GM12878 (cell line): Measurements from ENCODE around the gene ETF1. TPM values are rescaled to one million over a fixed set of nuclear protein-coding genes. Genes with fewer than 3 reads are reported as not detected.

Experiments used
- ATAC-seq: fragments of 200-7000 bp; cut with Tn5 transposase; 3 replicates; pipeline ENCODE4 v1.9.1; 2020; ENCODE audit warnings: mild to moderate bottlenecking, moderate library complexity
- BruUV-seq: library from RNA; stranded (reverse); fragments of 400-500 nt; replicated peaks from 2 replicates; lab custom pipeline; 2021; lab: Mats Ljungman, UMichigan
- CTCF ChIA-PET: fragments of 300-600 bp; sonication (Branson Sonifier 250); formaldehyde crosslinking; extraction: SDS; loops from one replicate; lab custom pipeline; 2021; ENCODE audit warnings: inconsistent platforms; lab: Yijun Ruan, JAX
- POLR2A ChIA-PET: fragments of 350-600 bp; formaldehyde crosslinking; extraction: SDS; loops from one replicate; lab custom pipeline; 2021; ENCODE audit warnings: inconsistent platforms; lab: Charles Lee
- RAD21 ChIA-PET: fragments of 300-600 bp; sonication (Branson Sonifier 250); formaldehyde crosslinking; loops from one replicate; lab custom pipeline; 2023; ENCODE audit warnings: antibody characterized with exemption; ENCODE audit not compliant: unreplicated experiment; lab: Charles Lee
- SMC1A ChIA-PET: fragments of 300-600 bp; sonication (Branson Sonifier 250); formaldehyde crosslinking; loops from one replicate; lab custom pipeline; 2023; ENCODE audit not compliant: unreplicated experiment, uncharacterized antibody; lab: Charles Lee
- DNase-seq: peaks from one replicate; pipeline ENCODE4 v3.0.0-alpha.2; 2011; ENCODE audit warnings: low read depth, low spot score
- FAIRE-seq: peaks from 3 replicates; lab custom pipeline; 2011; peaks lifted over from hg19 to GRCh38; lab: Jason Lieb, UNC
- H2AFZ ChIP-seq: 2 replicates; pipeline ENCODE4 v1.6.0; 2011; ENCODE audit warnings: low read depth, low read length, control low read depth; ENCODE audit not compliant: control insufficient read depth
- H3K27ac ChIP-seq: 2 replicates; pipeline ENCODE4 v1.5.1; 2011; ENCODE audit warnings: control low read depth; ENCODE audit not compliant: control insufficient read depth, insufficient read depth
- H3K27me3 ChIP-seq, 2 experiments: replicated peaks in 1 of 2; 2 replicates each; pipeline versions ENCODE4 v1.6.0 to v1.6.1; 2011; ENCODE audit warnings: low read length in 1 of 2; ENCODE audit not compliant: control insufficient read depth in 2 of 2, insufficient read depth in 2 of 2
- H3K36me3 ChIP-seq, 2 experiments: 2 replicates each; pipeline ENCODE4 v1.5.1; 2011; ENCODE audit warnings: low read length in 1 of 2; ENCODE audit not compliant: control insufficient read depth in 2 of 2, insufficient read depth in 2 of 2
- H3K4me1 ChIP-seq: 2 replicates; pipeline ENCODE4 v1.6.1; 2011; ENCODE audit warnings: mild to moderate bottlenecking, low read length, moderate library complexity, mixed read lengths; ENCODE audit not compliant: control insufficient read depth, insufficient read depth
- H3K4me2 ChIP-seq: 2 replicates; pipeline ENCODE4 v1.6.0; 2011; ENCODE audit warnings: control low read depth; ENCODE audit not compliant: control insufficient read depth, insufficient read depth
- H3K4me3 ChIP-seq: fragments of 200-600 bp; sonication (generic); 2 replicates; pipeline ENCODE4 v1.5.1; 2016
- H3K79me2 ChIP-seq: 2 replicates; pipeline ENCODE4 v1.6.0; 2011; ENCODE audit warnings: low read length; ENCODE audit not compliant: control insufficient read depth, insufficient read depth
- H3K9ac ChIP-seq: 2 replicates; pipeline ENCODE4 v1.8.0; 2011; ENCODE audit warnings: low read length, control low read depth, mixed read lengths; ENCODE audit not compliant: control insufficient read depth, insufficient read depth
- H3K9me3 ChIP-seq: replicated peaks from 3 replicates; pipeline ENCODE4 v1.5.1; 2011; ENCODE audit warnings: mild to moderate bottlenecking, low read length; ENCODE audit not compliant: control insufficient read depth, insufficient read depth
- H4K20me1 ChIP-seq: 2 replicates; pipeline ENCODE4 v1.6.0; 2011; ENCODE audit not compliant: control insufficient read depth, insufficient read depth
- ATF7 ChIP-seq: fragments of 450-650 bp; IDR thresholded peaks from 2 replicates; pipeline ENCODE4 v1.6.1; 2016; ENCODE audit warnings: low read depth, mild to moderate bottlenecking
- BHLHE40 ChIP-seq, 2 experiments: fragments of 450-650 bp in 1 of 2; IDR thresholded peaks; 2 replicates each; pipeline ENCODE4 v1.6.1; 2011 to 2017; ENCODE audit warnings: low read depth in 2 of 2, borderline replicate concordance in 1 of 2, improper control_type of control experiment in 1 of 2, low read length in 1 of 2, mild to moderate bottlenecking in 1 of 2
- BRCA1 ChIP-seq: IDR thresholded peaks from 2 replicates; pipeline ENCODE4 v1.6.1; 2011; ENCODE audit warnings: low read depth, low read length, improper control_type of control experiment
- EGR1 ChIP-seq, 2 experiments: IDR thresholded peaks; 1 replicate in 1 of 2; 2 replicates in 1 of 2; pipeline ENCODE4 v1.6.1; 2011 to 2012; ENCODE audit warnings: low read depth in 2 of 2, low read length in 2 of 2, borderline replicate concordance in 1 of 2, mild to moderate bottlenecking in 1 of 2, moderate library complexity in 1 of 2
- LARP7 ChIP-seq: fragments of 450-650 bp; IDR thresholded peaks from 2 replicates; pipeline ENCODE4 v1.6.1; 2017; ENCODE audit warnings: mild to moderate bottlenecking
- NBN ChIP-seq: fragments of 450-650 bp; IDR thresholded peaks from 2 replicates; pipeline ENCODE4 v1.6.1; 2016
- NKRF ChIP-seq: fragments of 450-650 bp; conservative IDR thresholded peaks from 2 replicates; pipeline ENCODE4 v1.6.1; 2017; ENCODE audit warnings: mild to moderate bottlenecking, moderate library complexity
- NR2C1 ChIP-seq: fragments of 450-650 bp; IDR thresholded peaks from 2 replicates; pipeline ENCODE4 v1.6.1; 2017; ENCODE audit warnings: antibody characterized with exemption, mild to moderate bottlenecking, moderate library complexity
- SMC3 ChIP-seq: IDR thresholded peaks from 2 replicates; pipeline ENCODE4 v1.6.1; 2011; ENCODE audit warnings: low read length, improper control_type of control experiment, borderline replicate concordance
- SP1 ChIP-seq: IDR thresholded peaks from one replicate; pipeline ENCODE4 v1.6.1; 2011; ENCODE audit warnings: low read depth, low read length
- SPI1 ChIP-seq: IDR thresholded peaks from 2 replicates; pipeline ENCODE4 v1.6.1; 2011; ENCODE audit warnings: low read depth, mild to moderate bottlenecking, low read length, moderate library complexity, borderline replicate concordance; ENCODE audit not compliant: insufficient read depth
- SRF ChIP-seq, 2 experiments: IDR thresholded peaks; 2 replicates each; pipeline ENCODE4 v1.6.1; 2011; ENCODE audit warnings: low read depth in 2 of 2, low read length in 2 of 2, mild to moderate bottlenecking in 1 of 2, moderate library complexity in 1 of 2
- TCF12 ChIP-seq: IDR thresholded peaks from 2 replicates; pipeline ENCODE4 v1.6.1; 2011; ENCODE audit warnings: low read depth, mild to moderate bottlenecking, low read length
- ZBTB11 ChIP-seq: fragments of 450-650 bp; formaldehyde crosslinking; IDR thresholded peaks from 2 replicates; pipeline ENCODE4 v1.5.0; 2022; ENCODE audit warnings: mild to moderate bottlenecking, missing genetic modification characterization
- WGBS: methylation state at CpG from one replicate; pipeline ENCODE4 v1.1.6; 2016; ENCODE audit warnings: low lambda C conversion rate; ENCODE audit not compliant: insufficient replicate concordance, insufficient coverage; ENCODE audit errors: missing lambda C conversion rate; 5-methylcytosine and 5-hydroxymethylcytosine counted together
- in situ Hi-C: fragments of 300-500 bp; cut with MboI; formaldehyde crosslinking; loops from 9 replicates; pipeline ENCODE4 v1.14.3; 2018; ENCODE audit warnings: mixed read lengths
- intact Hi-C: fragments of 100-400 bp; cut with micrococcal nuclease; formaldehyde crosslinking; loops from one replicate; pipeline ENCODE4 v1.14.2; 2022; ENCODE audit not compliant: unreplicated experiment
- polyA plus RNA-seq, 11 experiments: library from polyadenylated mRNA; depleted of rRNA in 4 of 11; unstranded in 6 of 11; stranded (reverse) in 5 of 11; fragments of >200 nt; fragmentation: Nextera tagmentation in 4 of 11; fragmentation: Illumina TruSeq in 1 of 11; extraction: Ambion mirVana in 4 of 11; extraction: Trizol in 1 of 11; gene quantifications; 1 replicate in 1 of 11; 2 replicates in 10 of 11; pipeline versions ENCODE4 v1.2.1 to v1.2.3, GENCODE V29; 2011 to 2016; ENCODE audit warnings: inconsistent platforms in 2 of 11, missing spikeins in 2 of 11, low read depth in 1 of 11
- total RNA-seq, 4 experiments: library from RNA; depleted of rRNA in 3 of 4; stranded (reverse); fragments of >200 nt in 3 of 4; fragmentation: Illumina TruSeq in 1 of 4; extraction: Trizol in 1 of 4; gene quantifications; 2 replicates each; pipeline versions ENCODE4 v1.2.1 to v1.2.3, GENCODE V29; 2013 to 2021

The ETF1 gene
- total and polyA plus RNA-seq, 10 of the 15 experiments (the other 5 are each of a cell fraction or from before 2014, with no cell fraction given) = 29.8 to 145 (median 108) TPM

GRCh38 chr5:138492560-138493045 is 50.4 kb downstream of the ETF1 start (continued):
- TF ChIP-seq ZBTB11 (CRISPR knock-in tag) = no peak
- no peak for TF ChIP-seq NBN
- TF ChIP-seq SP1 = no peak
- TF ChIP-seq ATF7 = no peak
- no peak for TF ChIP-seq BRCA1

GRCh38 chr5:138491669-138492559 is 51.1 kb downstream of the ETF1 start:
- Histone ChIP-seq H3K4me3 (peak overlapping the region; percentile 60), H3K9ac (peak overlapping the region; percentile 30; the same call in 1 of the 2 replicates), H2AFZ (peak overlapping the region; percentile 75), H3K4me2 (peak overlapping the region; percentile 93), H3K79me2 (no peaks in the 10 kb centered on the region), H3K27ac (no peak overlapping the region), H3K36me3 (no peaks in the 10 kb centered on the region), H4K20me1 (no peaks in the 10 kb centered on the region), H3K27me3 (peaks cover 3 to 9% of the 10 kb centered on the region in 2 experiments; a peak in 3 of 4 replicates), H3K9me3 (no peaks in the 10 kb centered on the region), H3K4me1 (peaks cover 7% of the 10 kb centered on the region; the same call in 1 of the 2 replicates)
- 6% methylated on average over 58 of the region's 93 CpGs for WGBS
- DNase-seq = peak; percentile 23
- ChIA-PET RAD21 (interaction anchor here (2.3 kb wide), 1 partner anchor 11 kb away, joined by 13 read pairs; no protein-coding TSS in a partner anchor), SMC1A (interaction anchor here (1.3 kb wide), 1 partner anchor 11 kb away, joined by 8 read pairs; no protein-coding TSS in a partner anchor), POLR2A (interaction anchor here (1.3 kb wide), 1 partner anchor 27 kb away, joined by 4 read pairs; the partner anchor contains the start of gene EGR1), CTCF (interaction anchor here (1.3 to 1.4 kb wide), 2 partner anchors 12 to 27 kb away, joined by 9 to 13 read pairs; partner anchors contain the start of gene EGR1)
- ATAC-seq = peak; percentile 99
- no peak for FAIRE-seq
- intact Hi-C loops = loop anchor here (1.0 kb wide), 1 partner anchor 27 kb away; the partner anchor contains the start of gene EGR1
- no TSS peak for BruUV-seq
- in situ Hi-C loops = no loop called here
- 0 out of 2 replicates have a peak, but pooled peaks have one; percentile 29 for TF ChIP-seq NKRF
- peak; percentile 14; the same call in 1 of the 2 replicates for TF ChIP-seq NR2C1
- 0 out of 2 replicates have a peak, but pooled peaks have one; percentile 30 for TF ChIP-seq SPI1
- peak; percentile 52; the same call in 1 of the 2 replicates for TF ChIP-seq LARP7
- no peak; a peak in 1 of 3 replicates for TF ChIP-seq EGR1 (IDR thresholded peaks at IDR 0.05; ENCODE audit: borderline replicate concordance in 1 of 2, low read depth in 2 of 2, low read length in 2 of 2)
- peak; percentile 46; the same call in 1 of the 2 replicates for TF ChIP-seq TCF12
- TF ChIP-seq BHLHE40 (IDR thresholded peaks at IDR 0.05; ENCODE audit: borderline replicate concordance in 1 of 2, low read depth in 2 of 2, low read length in 1 of 2) = peak in 1 of 2 experiments; percentile 37; a peak in 2 of 4 replicates
- peak; percentile 99 to 100 for TF ChIP-seq SRF (IDR thresholded peaks at IDR 0.05; ENCODE audit: low read depth in 2 of 2, low read length in 2 of 2)
- TF ChIP-seq SMC3 = 0 out of 2 replicates have a peak, but pooled peaks have one; percentile 9
